Astrocyte (in vitro differentiated cells and primary cell): ENCODE results near the gene FAM170B.

Experiments
- EZH2 ChIP-seq: IDR thresholded peaks from 2 replicates; pipeline ENCODE4 v1.6.1; 2012; ENCODE audit warnings: mild to moderate bottlenecking, low read length, inconsistent platforms; ENCODE audit not compliant: insufficient read depth
- TF ChIP-seq, protein P1 (sequence below): IDR thresholded peaks from 2 replicates; pipeline ENCODE4 v1.5.1; 2011; ENCODE audit warnings: low read depth, mild to moderate bottlenecking, inconsistent platforms, low read length, moderate library complexity; ENCODE audit not compliant: insufficient read depth

DNA sequence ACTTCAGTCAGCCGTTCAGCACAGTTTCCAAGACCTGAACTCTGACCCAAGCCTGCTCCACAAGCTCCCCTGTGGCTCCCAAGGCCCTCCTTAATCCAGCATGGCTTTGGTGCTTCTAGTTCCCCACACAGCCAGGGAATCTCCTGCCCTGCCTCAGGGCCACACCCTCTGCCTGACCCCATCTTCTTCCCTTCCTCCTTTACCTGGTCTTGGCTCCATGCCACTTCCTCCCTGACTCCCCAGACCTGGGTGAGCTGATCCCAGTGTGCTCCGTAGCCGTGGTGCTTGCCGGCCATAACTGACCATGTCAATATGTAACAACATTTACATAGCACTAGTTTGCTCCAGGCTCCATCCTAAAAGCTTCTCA is 34.3 kb upstream of the FAM170B start:
- TF ChIP-seq, protein P1, sequence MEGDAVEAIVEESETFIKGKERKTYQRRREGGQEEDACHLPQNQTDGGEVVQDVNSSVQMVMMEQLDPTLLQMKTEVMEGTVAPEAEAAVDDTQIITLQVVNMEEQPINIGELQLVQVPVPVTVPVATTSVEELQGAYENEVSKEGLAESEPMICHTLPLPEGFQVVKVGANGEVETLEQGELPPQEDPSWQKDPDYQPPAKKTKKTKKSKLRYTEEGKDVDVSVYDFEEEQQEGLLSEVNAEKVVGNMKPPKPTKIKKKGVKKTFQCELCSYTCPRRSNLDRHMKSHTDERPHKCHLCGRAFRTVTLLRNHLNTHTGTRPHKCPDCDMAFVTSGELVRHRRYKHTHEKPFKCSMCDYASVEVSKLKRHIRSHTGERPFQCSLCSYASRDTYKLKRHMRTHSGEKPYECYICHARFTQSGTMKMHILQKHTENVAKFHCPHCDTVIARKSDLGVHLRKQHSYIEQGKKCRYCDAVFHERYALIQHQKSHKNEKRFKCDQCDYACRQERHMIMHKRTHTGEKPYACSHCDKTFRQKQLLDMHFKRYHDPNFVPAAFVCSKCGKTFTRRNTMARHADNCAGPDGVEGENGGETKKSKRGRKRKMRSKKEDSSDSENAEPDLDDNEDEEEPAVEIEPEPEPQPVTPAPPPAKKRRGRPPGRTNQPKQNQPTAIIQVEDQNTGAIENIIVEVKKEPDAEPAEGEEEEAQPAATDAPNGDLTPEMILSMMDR, result no peak
- TF ChIP-seq EZH2, result no peak
